H9 (cell line): ENCODE measurements around the gene SRGAP1. TPM values are rescaled to one million over a fixed set of nuclear protein-coding genes. Genes with fewer than 3 reads are reported as not detected.

Experiments used
- DNase-seq: peaks from one replicate; pipeline ENCODE4 v3.0.0-alpha.2; 2017
- H2AFZ ChIP-seq: one replicate; pipeline ENCODE4 v1.6.1; 2013; ENCODE audit warnings: mild to moderate bottlenecking, low read length, control low read depth, moderate library complexity
- H2AK5ac ChIP-seq: 2 replicates; pipeline ENCODE4 v1.6.1; 2013; ENCODE audit warnings: low read length, control low read depth, mixed read lengths; ENCODE audit not compliant: insufficient read length
- H2BK120ac ChIP-seq: one replicate; pipeline ENCODE4 v1.6.1; 2013; ENCODE audit warnings: low read depth, mild to moderate bottlenecking, low read length, control low read depth, inconsistent platforms; ENCODE audit not compliant: poor library complexity, severe bottlenecking
- H2BK12ac ChIP-seq: 2 replicates; pipeline ENCODE4 v1.6.1; 2013; ENCODE audit warnings: low read length, control low read depth, mixed read lengths, low read depth; ENCODE audit not compliant: insufficient read length
- H2BK15ac ChIP-seq: 2 replicates; pipeline ENCODE4 v1.6.1; 2013; ENCODE audit warnings: low read depth, low read length, control low read depth
- H2BK20ac ChIP-seq: one replicate; pipeline ENCODE4 v1.6.1; 2013; ENCODE audit warnings: low read depth, mild to moderate bottlenecking, low read length, control low read depth, inconsistent platforms; ENCODE audit not compliant: poor library complexity, severe bottlenecking
- H2BK5ac ChIP-seq: 2 replicates; pipeline ENCODE4 v1.6.1; 2013; ENCODE audit warnings: low read length, control low read depth, mixed read lengths; ENCODE audit not compliant: insufficient read length
- H3K14ac ChIP-seq: 2 replicates; pipeline ENCODE4 v1.6.1; 2013; ENCODE audit warnings: low read length, control low read depth; ENCODE audit not compliant: insufficient read depth
- H3K18ac ChIP-seq: 2 replicates; pipeline ENCODE4 v1.6.1; 2013; ENCODE audit warnings: low read depth, mild to moderate bottlenecking, mixed read lengths, low read length, control low read depth; ENCODE audit not compliant: insufficient read length
- H3K23ac ChIP-seq: 2 replicates; pipeline ENCODE4 v1.6.1; 2013; ENCODE audit warnings: low read length, control low read depth, mixed read lengths, low read depth; ENCODE audit not compliant: insufficient read length
- H3K23me2 ChIP-seq: 2 replicates; pipeline ENCODE4 v1.6.1; 2013; ENCODE audit warnings: low read depth, mild to moderate bottlenecking, mixed read lengths, low read length, control low read depth; ENCODE audit not compliant: insufficient read length, poor library complexity, severe bottlenecking
- H3K27ac ChIP-seq: 2 replicates; pipeline ENCODE4 v1.5.1; 2013; ENCODE audit warnings: low read length, control low read depth, mixed read lengths, low read depth; ENCODE audit not compliant: insufficient read length
- H3K27me3 ChIP-seq: 2 replicates; pipeline ENCODE4 v1.6.1; 2013; ENCODE audit warnings: low read length, control low read depth, inconsistent platforms; ENCODE audit not compliant: insufficient read depth
- H3K4ac ChIP-seq: 2 replicates; pipeline ENCODE4 v1.6.1; 2013; ENCODE audit warnings: low read depth, mild to moderate bottlenecking, control low read depth, inconsistent platforms, low read length, moderate library complexity
- H3K4me1 ChIP-seq: 2 replicates; pipeline ENCODE4 v1.6.1; 2013; ENCODE audit warnings: low read length, control low read depth, inconsistent platforms; ENCODE audit not compliant: insufficient read depth
- H3K4me2 ChIP-seq: 2 replicates; pipeline ENCODE4 v1.6.1; 2013; ENCODE audit warnings: low read length, control low read depth, mixed read lengths; ENCODE audit not compliant: insufficient read length, insufficient read depth
- H3K56ac ChIP-seq: 2 replicates; pipeline ENCODE4 v1.6.1; 2013; ENCODE audit warnings: low read depth, mild to moderate bottlenecking, mixed read lengths, low read length, control low read depth; ENCODE audit not compliant: insufficient read length
- H3K79me1 ChIP-seq: 2 replicates; pipeline ENCODE4 v1.6.1; 2013; ENCODE audit warnings: low read depth, mild to moderate bottlenecking, moderate library complexity, low read length, control low read depth, inconsistent platforms; ENCODE audit not compliant: insufficient read depth, poor library complexity, severe bottlenecking
- H3K79me2 ChIP-seq: 2 replicates; pipeline ENCODE4 v1.6.1; 2013; ENCODE audit warnings: low read length, control low read depth, inconsistent platforms; ENCODE audit not compliant: insufficient read depth
- H3K9ac ChIP-seq: 2 replicates; pipeline ENCODE4 v1.6.1; 2013; ENCODE audit warnings: low read length, control low read depth, mixed read lengths; ENCODE audit not compliant: insufficient read length; ENCODE audit errors: extremely low read depth
- H3K9me3 ChIP-seq: one replicate; pipeline ENCODE4 v1.6.1; 2013; ENCODE audit warnings: low read depth, low read length, inconsistent platforms; ENCODE audit not compliant: control insufficient read depth
- H3T11ph ChIP-seq: one replicate; pipeline ENCODE4 v1.6.1; 2013; ENCODE audit warnings: mild to moderate bottlenecking, low read length, control low read depth, inconsistent platforms
- H4K20me1 ChIP-seq: one replicate; pipeline ENCODE4 v1.6.1; 2013; ENCODE audit not compliant: control insufficient read depth, insufficient read length, insufficient read depth
- H4K5ac ChIP-seq: 2 replicates; pipeline ENCODE4 v1.6.1; 2013; ENCODE audit warnings: low read depth, mild to moderate bottlenecking, mixed read lengths, low read length, control low read depth; ENCODE audit not compliant: insufficient read length
- H4K8ac ChIP-seq: replicated peaks from 2 replicates; pipeline ENCODE4 v1.6.1; 2013; ENCODE audit warnings: low read length, control low read depth, mixed read lengths, low read depth; ENCODE audit not compliant: insufficient read length
- H4K91ac ChIP-seq: 2 replicates; pipeline ENCODE4 v1.6.1; 2013; ENCODE audit warnings: low read depth, mild to moderate bottlenecking, moderate library complexity, mixed read lengths, low read length, control low read depth; ENCODE audit not compliant: insufficient read length
- H3K27ac Mint-ChIP-seq, 3 experiments: 2 replicates in 2 of 3; 3 replicates in 1 of 3; pipeline ENCODE4 v1.8.0; 2020 to 2021; ENCODE audit warnings: mixed read lengths in 3 of 3, mild to moderate bottlenecking in 1 of 3, moderate library complexity in 1 of 3
- H3K27me3 Mint-ChIP-seq: 2 replicates; pipeline ENCODE4 v1.8.0; 2021; ENCODE audit warnings: low read depth, mild to moderate bottlenecking, moderate library complexity, mixed read lengths
- H3K36me3 Mint-ChIP-seq, 3 experiments: 2 replicates in 2 of 3; 3 replicates in 1 of 3; pipeline ENCODE4 v1.8.0; 2020 to 2021; ENCODE audit warnings: low read depth in 3 of 3, mixed read lengths in 3 of 3; ENCODE audit not compliant: insufficient read depth in 1 of 3
- H3K4me1 Mint-ChIP-seq, 2 experiments: 2 replicates each; pipeline ENCODE4 v1.8.0; 2020; ENCODE audit warnings: mixed read lengths in 2 of 2
- H3K4me3 Mint-ChIP-seq, 2 experiments: 2 replicates in 1 of 2; 3 replicates in 1 of 2; pipeline ENCODE4 v1.8.0; 2020 to 2021; ENCODE audit warnings: mild to moderate bottlenecking in 2 of 2, mixed read lengths in 2 of 2, moderate library complexity in 1 of 2
- H3K9me3 Mint-ChIP-seq, 2 experiments: 2 replicates in 1 of 2; 3 replicates in 1 of 2; pipeline ENCODE4 v1.8.0; 2020; ENCODE audit warnings: mild to moderate bottlenecking in 2 of 2, mixed read lengths in 2 of 2, moderate library complexity in 1 of 2
- CTCF ChIP-seq: fragments of 200-600 bp; sonication (generic); conservative IDR thresholded peaks from 3 replicates; pipeline ENCODE4 v1.8.0; 2021; ENCODE audit warnings: antibody characterized with exemption, mild to moderate bottlenecking
- WGBS: extraction: QIAGEN DNeasy Blood & Tissue Kit; methylation state at CpG from one replicate; pipeline ENCODE4 v1.1.7; 2013; ENCODE audit warnings: missing lambda C conversion rate, low lambda C conversion rate, mixed read lengths; ENCODE audit not compliant: insufficient read length; ENCODE audit errors: extremely low coverage; 5-methylcytosine and 5-hydroxymethylcytosine counted together
- total RNA-seq: library from RNA; stranded (reverse); gene quantifications from 2 replicates; pipeline ENCODE4 v1.2.1, GENCODE V29; 2021

The SRGAP1 gene
- total RNA-seq, 1 experiment from 2014 or later, result 4.8 TPM

GRCh38 chr12:63966606-63966975 is 122.1 kb downstream of the SRGAP1 start:
- Histone ChIP-seq H3K79me2 (no peaks in the 10 kb centered on the region), H4K91ac (no peak overlapping the region), H3K9ac (no peak overlapping the region), H3K23ac (no peak overlapping the region), H3K56ac (no peak overlapping the region), H4K8ac (no peak overlapping the region), H2BK120ac (no peak overlapping the region), H3K18ac (no peak overlapping the region), H3K14ac (no peak overlapping the region), H3K27me3 (no peaks in the 10 kb centered on the region), H2BK20ac (no peak overlapping the region), H3K4ac (no peak overlapping the region), H4K5ac (no peak overlapping the region), H3K27ac (no peak overlapping the region), H3K9me3 (no peaks in the 10 kb centered on the region), H3K4me2 (no peak overlapping the region), H2AFZ (no peak overlapping the region), H3T11ph (no peak overlapping the region), H2BK15ac (no peak overlapping the region), H3K4me1 (no peaks in the 10 kb centered on the region; the same call in 1 of the 2 replicates), H4K20me1 (no peaks in the 10 kb centered on the region), H3K79me1 (no peaks in the 10 kb centered on the region), H2BK12ac (no peak overlapping the region), H3K23me2 (no peaks in the 10 kb centered on the region), H2AK5ac (no peak overlapping the region), H2BK5ac (no peak overlapping the region)
- H3K9me3 Mint-ChIP-seq, result no peaks in the 10 kb centered on the region
- WGBS, result no CpG with 5 or more reads among the region's 2 CpGs
- H3K27me3 Mint-ChIP-seq, result no peaks in the 10 kb centered on the region
- H3K4me1 Mint-ChIP-seq, result peaks cover 41 to 49% of the 10 kb centered on the region in 2 experiments
- no peak for TF ChIP-seq CTCF
- no peaks in the 10 kb centered on the region for H3K36me3 Mint-ChIP-seq
- H3K4me3 Mint-ChIP-seq, result no peak overlapping the region
- peak overlapping the region; percentile 4 to 43 (median 8); a peak in 2 of 7 replicates for H3K27ac Mint-ChIP-seq
- no peak for DNase-seq
